ENCODE measurements around the gene LINGO3. TPM values are rescaled to one million over a fixed set of nuclear protein-coding genes. Genes with fewer than 3 reads are reported as not detected.

The LINGO3 gene
- total and polyA plus RNA-seq, 2 experiments from 2014 or later = 0.29 to 0.45 TPM

DNA sequence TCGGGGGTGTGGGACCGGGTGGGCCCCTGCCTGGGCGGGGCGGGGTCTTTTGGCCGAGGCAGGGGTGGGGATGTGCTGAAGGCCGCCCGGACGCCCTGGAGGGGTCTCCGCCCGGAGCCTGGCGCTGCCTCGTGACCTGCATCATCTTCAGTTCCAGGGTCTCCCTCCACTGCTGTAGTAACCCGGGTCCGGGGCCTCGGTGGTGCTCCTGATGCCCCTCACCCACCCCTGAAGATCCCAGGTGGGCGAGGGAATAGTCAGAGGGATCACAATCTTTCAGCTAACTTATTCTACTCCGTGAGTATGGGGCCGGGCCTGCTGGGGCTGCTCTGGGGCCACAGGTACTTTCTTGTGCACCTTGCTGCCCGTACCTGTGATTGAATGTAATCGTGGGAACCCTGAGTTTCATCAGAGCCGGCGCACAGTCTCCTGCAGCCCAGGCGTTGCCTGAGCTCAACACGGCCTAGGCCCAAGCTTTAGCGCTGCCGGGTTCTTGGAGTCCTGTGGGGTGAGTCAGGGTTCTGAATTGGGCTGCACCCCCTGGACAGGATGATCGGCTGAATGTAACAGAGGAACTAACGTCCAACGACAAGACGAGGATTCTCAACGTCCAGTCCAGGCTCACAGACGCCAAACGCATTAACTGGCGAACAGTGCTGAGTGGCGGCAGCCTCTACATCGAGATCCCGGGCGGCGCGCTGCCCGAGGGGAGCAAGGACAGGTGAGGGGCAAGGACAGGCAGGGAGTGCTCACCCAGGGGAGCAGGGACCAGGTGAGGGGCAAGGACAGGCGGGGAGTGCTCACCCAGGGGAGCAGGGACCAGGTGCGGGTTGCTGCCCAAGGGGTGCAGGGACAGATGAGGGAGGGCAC, 36.5 kb downstream of the LINGO3 start:
- Mint-ChIP-seq H3K27ac (peak overlapping the region; percentile 89), H3K36me3 (ENCODE audit: low read depth) (peaks cover 37% of the 10 kb centered on the region), H3K4me3 (peak overlapping the region; percentile 93), H3K27me3 (ENCODE audit: insufficient read depth, low read depth, poor library complexity) (peaks cover 30% of the 10 kb centered on the region), H3K4me1 (peaks cover 25% of the 10 kb centered on the region), H3K9me3 (peaks cover 7% of the 10 kb centered on the region; the same call in 2 of the 3 replicates)
- no peak; the same call in 2 of the 3 replicates for ATAC-seq
- Histone ChIP-seq H4K20me1 (replicated peaks; ENCODE audit: insufficient read depth) (peaks cover 27% of the 10 kb centered on the region), H3K79me2 (replicated peaks; ENCODE audit: insufficient read depth) (peaks cover 47% of the 10 kb centered on the region), H3K4me1 (ENCODE audit: insufficient read depth) (peaks cover 18% of the 10 kb centered on the region), H3K4me3 (peak overlapping the region; percentile 98), H3F3A (replicated peaks; ENCODE audit: low read depth) (peaks cover 42% of the 10 kb centered on the region), H3K4me2 (peak overlapping the region; percentile 89), H3K27me3 (ENCODE audit: insufficient read depth) (no peaks in the 10 kb centered on the region), H2AFZ (no peak overlapping the region), H3K27ac (ENCODE audit: low read depth) (peak overlapping the region; percentile 85), H3K9me2 (ENCODE audit: insufficient read depth) (no peaks in the 10 kb centered on the region), H3K36me3 (ENCODE audit: insufficient read depth) (peaks cover 4% of the 10 kb centered on the region; the same call in 1 of the 2 replicates)
- no peak for DNase-seq (ENCODE audit: low spot score)
- no peak for TF ChIP-seq CREB1 (CRISPR knock-in tag; IDR thresholded peaks at IDR 0.05; ENCODE audit: low read depth)
- TF ChIP-seq, protein P1, sequence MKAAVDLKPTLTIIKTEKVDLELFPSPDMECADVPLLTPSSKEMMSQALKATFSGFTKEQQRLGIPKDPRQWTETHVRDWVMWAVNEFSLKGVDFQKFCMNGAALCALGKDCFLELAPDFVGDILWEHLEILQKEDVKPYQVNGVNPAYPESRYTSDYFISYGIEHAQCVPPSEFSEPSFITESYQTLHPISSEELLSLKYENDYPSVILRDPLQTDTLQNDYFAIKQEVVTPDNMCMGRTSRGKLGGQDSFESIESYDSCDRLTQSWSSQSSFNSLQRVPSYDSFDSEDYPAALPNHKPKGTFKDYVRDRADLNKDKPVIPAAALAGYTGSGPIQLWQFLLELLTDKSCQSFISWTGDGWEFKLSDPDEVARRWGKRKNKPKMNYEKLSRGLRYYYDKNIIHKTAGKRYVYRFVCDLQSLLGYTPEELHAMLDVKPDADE (IDR thresholded peaks at IDR 0.05) = no peak
- no peak for TF ChIP-seq EZH2phosphoT487 (IDR thresholded peaks at IDR 0.05; ENCODE audit: unreplicated experiment)

DNA sequence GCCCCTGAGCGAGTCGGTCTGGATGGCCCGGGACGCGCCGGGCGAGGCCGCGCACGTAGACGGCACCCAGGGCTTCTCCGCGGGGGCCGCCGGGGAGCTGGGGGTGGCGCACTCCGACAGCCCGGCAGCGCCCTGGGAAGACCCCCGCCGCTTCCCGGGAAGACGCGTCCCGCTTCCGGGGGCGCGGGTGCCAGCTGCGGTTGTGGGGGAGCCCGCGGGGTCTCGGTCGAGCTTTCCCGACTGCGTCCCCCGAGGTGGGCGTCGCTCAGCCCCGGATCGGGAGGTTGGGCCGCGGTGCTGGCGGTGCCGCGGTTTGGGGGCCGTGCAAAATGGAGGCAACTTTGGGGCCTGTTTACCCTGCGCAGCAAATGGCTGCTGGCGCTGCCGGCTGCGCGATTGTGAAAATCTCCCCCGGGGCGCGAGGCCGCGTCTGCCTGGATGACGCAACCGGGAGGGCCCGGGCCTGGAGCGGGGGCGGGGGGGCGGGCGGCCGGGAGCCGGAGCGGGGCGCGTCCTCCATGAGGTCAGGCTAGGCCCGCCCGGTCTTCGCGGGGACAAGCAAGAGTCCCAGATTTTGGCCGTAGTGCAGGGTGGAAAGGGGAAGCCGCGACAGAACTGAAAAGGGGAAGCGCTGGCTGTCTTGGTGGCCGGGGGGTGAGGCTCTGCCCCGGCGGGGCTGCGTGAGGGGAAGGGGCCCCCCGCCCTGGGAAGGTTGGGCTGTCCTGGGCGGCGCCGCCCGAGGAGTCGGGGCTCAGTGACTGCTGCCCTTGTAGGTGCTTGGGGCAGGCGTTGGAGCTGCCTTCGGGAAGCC, 37.3 kb downstream of the LINGO3 start:
- no peaks in the 10 kb centered on the region for H3K27me3 ChIP-seq (ENCODE audit: insufficient read depth)
- peak; percentile 3; the same call in 2 of the 3 replicates for ATAC-seq
- TF ChIP-seq, protein P1 (IDR thresholded peaks at IDR 0.05) = no peak
- no peak for TF ChIP-seq CREB1 (CRISPR knock-in tag; IDR thresholded peaks at IDR 0.05; ENCODE audit: low read depth)
- TF ChIP-seq JUNB (IDR thresholded peaks at IDR 0.05; ENCODE audit: unreplicated experiment) = no peak
- TF ChIP-seq ZNF331 (CRISPR knock-in tag; IDR thresholded peaks at IDR 0.05; ENCODE audit: low read depth) = no peak
- no peak for TF ChIP-seq NANOG (IDR thresholded peaks at IDR 0.05; ENCODE audit: borderline replicate concordance)
- TF ChIP-seq STAT1 (IDR thresholded peaks at IDR 0.05; ENCODE audit: unreplicated experiment) = no peak
- no peak for TF ChIP-seq EZH2phosphoT487 (IDR thresholded peaks at IDR 0.05; ENCODE audit: unreplicated experiment)
- TF ChIP-seq EZH2 (IDR thresholded peaks at IDR 0.05; ENCODE audit: low read depth, unreplicated experiment) = no peak
- TF ChIP-seq, protein P2, sequence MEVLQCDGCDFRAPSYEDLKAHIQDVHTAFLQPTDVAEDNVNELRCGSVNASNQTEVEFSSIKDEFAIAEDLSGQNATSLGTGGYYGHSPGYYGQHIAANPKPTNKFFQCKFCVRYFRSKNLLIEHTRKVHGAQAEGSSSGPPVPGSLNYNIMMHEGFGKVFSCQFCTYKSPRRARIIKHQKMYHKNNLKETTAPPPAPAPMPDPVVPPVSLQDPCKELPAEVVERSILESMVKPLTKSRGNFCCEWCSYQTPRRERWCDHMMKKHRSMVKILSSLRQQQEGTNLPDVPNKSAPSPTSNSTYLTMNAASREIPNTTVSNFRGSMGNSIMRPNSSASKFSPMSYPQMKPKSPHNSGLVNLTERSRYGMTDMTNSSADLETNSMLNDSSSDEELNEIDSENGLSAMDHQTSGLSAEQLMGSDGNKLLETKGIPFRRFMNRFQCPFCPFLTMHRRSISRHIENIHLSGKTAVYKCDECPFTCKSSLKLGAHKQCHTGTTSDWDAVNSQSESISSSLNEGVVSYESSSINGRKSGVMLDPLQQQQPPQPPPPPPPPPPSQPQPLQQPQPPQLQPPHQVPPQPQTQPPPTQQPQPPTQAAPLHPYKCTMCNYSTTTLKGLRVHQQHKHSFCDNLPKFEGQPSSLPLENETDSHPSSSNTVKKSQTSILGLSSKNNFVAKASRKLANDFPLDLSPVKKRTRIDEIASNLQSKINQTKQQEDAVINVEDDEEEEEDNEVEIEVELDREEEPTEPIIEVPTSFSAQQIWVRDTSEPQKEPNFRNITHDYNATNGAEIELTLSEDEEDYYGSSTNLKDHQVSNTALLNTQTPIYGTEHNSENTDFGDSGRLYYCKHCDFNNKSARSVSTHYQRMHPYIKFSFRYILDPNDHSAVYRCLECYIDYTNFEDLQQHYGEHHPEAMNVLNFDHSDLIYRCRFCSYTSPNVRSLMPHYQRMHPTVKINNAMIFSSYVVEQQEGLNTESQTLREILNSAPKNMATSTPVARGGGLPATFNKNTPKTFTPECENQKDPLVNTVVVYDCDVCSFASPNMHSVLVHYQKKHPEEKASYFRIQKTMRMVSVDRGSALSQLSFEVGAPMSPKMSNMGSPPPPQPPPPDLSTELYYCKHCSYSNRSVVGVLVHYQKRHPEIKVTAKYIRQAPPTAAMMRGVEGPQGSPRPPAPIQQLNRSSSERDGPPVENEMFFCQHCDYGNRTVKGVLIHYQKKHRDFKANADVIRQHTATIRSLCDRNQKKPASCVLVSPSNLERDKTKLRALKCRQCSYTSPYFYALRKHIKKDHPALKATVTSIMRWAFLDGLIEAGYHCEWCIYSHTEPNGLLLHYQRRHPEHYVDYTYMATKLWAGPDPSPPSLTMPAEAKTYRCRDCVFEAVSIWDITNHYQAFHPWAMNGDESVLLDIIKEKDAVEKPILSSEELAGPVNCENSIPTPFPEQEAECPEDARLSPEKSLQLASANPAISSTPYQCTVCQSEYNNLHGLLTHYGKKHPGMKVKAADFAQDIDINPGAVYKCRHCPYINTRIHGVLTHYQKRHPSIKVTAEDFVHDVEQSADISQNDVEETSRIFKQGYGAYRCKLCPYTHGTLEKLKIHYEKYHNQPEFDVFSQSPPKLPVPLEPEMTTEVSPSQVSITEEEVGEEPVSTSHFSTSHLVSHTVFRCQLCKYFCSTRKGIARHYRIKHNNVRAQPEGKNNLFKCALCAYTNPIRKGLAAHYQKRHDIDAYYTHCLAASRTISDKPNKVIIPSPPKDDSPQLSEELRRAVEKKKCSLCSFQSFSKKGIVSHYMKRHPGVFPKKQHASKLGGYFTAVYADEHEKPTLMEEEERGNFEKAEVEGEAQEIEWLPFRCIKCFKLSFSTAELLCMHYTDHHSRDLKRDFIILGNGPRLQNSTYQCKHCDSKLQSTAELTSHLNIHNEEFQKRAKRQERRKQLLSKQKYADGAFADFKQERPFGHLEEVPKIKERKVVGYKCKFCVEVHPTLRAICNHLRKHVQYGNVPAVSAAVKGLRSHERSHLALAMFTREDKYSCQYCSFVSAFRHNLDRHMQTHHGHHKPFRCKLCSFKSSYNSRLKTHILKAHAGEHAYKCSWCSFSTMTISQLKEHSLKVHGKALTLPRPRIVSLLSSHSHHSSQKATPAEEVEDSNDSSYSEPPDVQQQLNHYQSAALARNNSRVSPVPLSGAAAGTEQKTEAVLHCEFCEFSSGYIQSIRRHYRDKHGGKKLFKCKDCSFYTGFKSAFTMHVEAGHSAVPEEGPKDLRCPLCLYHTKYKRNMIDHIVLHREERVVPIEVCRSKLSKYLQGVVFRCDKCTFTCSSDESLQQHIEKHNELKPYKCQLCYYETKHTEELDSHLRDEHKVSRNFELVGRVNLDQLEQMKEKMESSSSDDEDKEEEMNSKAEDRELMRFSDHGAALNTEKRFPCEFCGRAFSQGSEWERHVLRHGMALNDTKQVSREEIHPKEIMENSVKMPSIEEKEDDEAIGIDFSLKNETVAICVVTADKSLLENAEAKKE (CRISPR knock-in tag; IDR thresholded peaks at IDR 0.05) = no peak

More for the DNA sequence above, 37.3 kb downstream of the LINGO3 start:
- peaks cover 4% of the 10 kb centered on the region; the same call in 1 of the 2 replicates for H3K36me3 ChIP-seq (ENCODE audit: insufficient read depth)
- Mint-ChIP-seq H3K9me3 (peaks cover 7% of the 10 kb centered on the region; the same call in 2 of the 3 replicates), H3K4me1 (peaks cover 25% of the 10 kb centered on the region), H3K27me3 (ENCODE audit: insufficient read depth, low read depth, poor library complexity) (peaks cover 30% of the 10 kb centered on the region), H3K27ac (peak overlapping the region; percentile 75; the same call in 1 of the 2 replicates), H3K4me3 (peak overlapping the region; percentile 93), H3K36me3 (ENCODE audit: low read depth) (peaks cover 37% of the 10 kb centered on the region)
- H3K27ac ChIP-seq (ENCODE audit: low read depth) = peak overlapping the region; percentile 85
- H3K4me2 ChIP-seq = peak overlapping the region; percentile 89
- peaks cover 47% of the 10 kb centered on the region for H3K79me2 ChIP-seq (replicated peaks; ENCODE audit: insufficient read depth)
- H2AFZ ChIP-seq = no peak overlapping the region
- peaks cover 18% of the 10 kb centered on the region for H3K4me1 ChIP-seq (ENCODE audit: insufficient read depth)
- H4K20me1 ChIP-seq (replicated peaks; ENCODE audit: insufficient read depth) = peaks cover 27% of the 10 kb centered on the region
- peaks cover 38% of the 10 kb centered on the region for H3F3A ChIP-seq (replicated peaks; ENCODE audit: low read depth)
- H3K9me2 ChIP-seq (ENCODE audit: insufficient read depth) = no peaks in the 10 kb centered on the region
- DNase-seq (ENCODE audit: low spot score) = peak; percentile 56
- peak overlapping the region; percentile 98 for H3K4me3 ChIP-seq

Data from GM23338 (cell line).